Right lobe of liver (tissue), 6 donors: ENCODE measurements around the gene MYH9. TPM values are rescaled to one million over a fixed set of nuclear protein-coding genes. Genes with fewer than 3 reads are reported as not detected.
"Not testable (repeated sequence)": the region's sequence is repeated elsewhere in the genome, so short reads cannot be mapped to it uniquely, and the experiment has no call there.

Source experiments
- ATAC-seq, 4 donors: fragments of 200-7000 bp; cut with Tn5 transposase; one replicate each; pipeline ENCODE4 v1.9.1; 2020; ENCODE audit warnings: mild to moderate bottlenecking in 4 of 4, moderate library complexity in 4 of 4
- DNase-seq, 3 donors: peaks; one replicate each; pipeline ENCODE4 v3.0.0-alpha.2; 2020
- H3K27ac ChIP-seq, 3 donors: fragments of 200-600 bp; one replicate each; pipeline ENCODE4 v1.8.0; 2022
- H3K27me3 ChIP-seq, 2 donors: fragments of 200-600 bp; one replicate each; pipeline ENCODE4 v1.8.0; 2022
- H3K36me3 ChIP-seq, 4 donors: fragments of 200-600 bp; sonication (generic) in 1 of 4; one replicate each; pipeline versions ENCODE4 v1.5.1 to v1.8.0; 2017 to 2022; ENCODE audit warnings: control low read depth in 1 of 4
- H3K4me1 ChIP-seq, 4 donors: fragments of 200-600 bp; sonication (generic) in 1 of 4; one replicate each; pipeline versions ENCODE4 v1.5.1 to v1.8.0; 2017 to 2022; ENCODE audit warnings: control low read depth in 1 of 4
- H3K4me3 ChIP-seq, 3 donors: fragments of 200-600 bp; one replicate each; pipeline ENCODE4 v1.8.0; 2022
- H3K9me3 ChIP-seq, 4 donors: fragments of 200-600 bp; sonication (generic) in 1 of 4; one replicate each; pipeline versions ENCODE4 v1.5.1 to v1.8.0; 2017 to 2022; ENCODE audit warnings: control low read depth in 1 of 4
- POLR2A ChIP-seq: fragments of 450-650 bp; IDR thresholded peaks from one replicate; pipeline ENCODE4 v1.6.1; 2017; ENCODE audit warnings: antibody characterized with exemption, mild to moderate bottlenecking
- WGBS: methylation state at CpG from one replicate; pipeline ENCODE4 v1.1.6; 2018; ENCODE audit warnings: low coverage, low lambda C conversion rate; ENCODE audit not compliant: insufficient coverage; ENCODE audit errors: missing lambda C conversion rate; 5-methylcytosine and 5-hydroxymethylcytosine counted together
- intact Hi-C, 2 donors: fragments of 100-400 bp; cut with DNase I; formaldehyde crosslinking; loops; one replicate each; pipeline versions ENCODE4 v1.11.2 to v1.14.1; 2022
- total RNA-seq, 6 experiments: library from RNA; depleted of rRNA in 2 of 6; stranded (reverse); fragments of >200 nt in 2 of 6; fragmentation: NEBNext Ultra II Directional in 3 of 6; extraction: Animal tissue kit (Norgen Biotek cat#: 25700) in 3 of 6; gene quantifications; one replicate each; pipeline versions ENCODE4 v1.1.0 to v1.2.4, GENCODE V29; 2016 to 2023
- TF ChIP-seq, protein P1 (sequence below), 4 donors: fragments of 200-600 bp in 3 of 4; fragments of 450-650 bp in 1 of 4; IDR thresholded peaks; one replicate each; pipeline versions ENCODE4 v1.5.1 to v1.8.0; 2016 to 2022; ENCODE audit warnings: antibody characterized with exemption in 4 of 4, mild to moderate bottlenecking in 2 of 4
- donor health status: DM: no; HTN: yes; CAD: no.
- donor health status: DM: no; HTN: no; CAD: no.
- donor health status: DM: no; HTN: no; CAD: no.
- donor health status: DM: no; HTN: yes; CAD: no.
- donor health status: DM: no; HTN: yes; CAD: no.

The MYH9 gene
- total RNA-seq, 6 experiments from 2014 or later = 168 to 435 (median 222) TPM

DNA sequence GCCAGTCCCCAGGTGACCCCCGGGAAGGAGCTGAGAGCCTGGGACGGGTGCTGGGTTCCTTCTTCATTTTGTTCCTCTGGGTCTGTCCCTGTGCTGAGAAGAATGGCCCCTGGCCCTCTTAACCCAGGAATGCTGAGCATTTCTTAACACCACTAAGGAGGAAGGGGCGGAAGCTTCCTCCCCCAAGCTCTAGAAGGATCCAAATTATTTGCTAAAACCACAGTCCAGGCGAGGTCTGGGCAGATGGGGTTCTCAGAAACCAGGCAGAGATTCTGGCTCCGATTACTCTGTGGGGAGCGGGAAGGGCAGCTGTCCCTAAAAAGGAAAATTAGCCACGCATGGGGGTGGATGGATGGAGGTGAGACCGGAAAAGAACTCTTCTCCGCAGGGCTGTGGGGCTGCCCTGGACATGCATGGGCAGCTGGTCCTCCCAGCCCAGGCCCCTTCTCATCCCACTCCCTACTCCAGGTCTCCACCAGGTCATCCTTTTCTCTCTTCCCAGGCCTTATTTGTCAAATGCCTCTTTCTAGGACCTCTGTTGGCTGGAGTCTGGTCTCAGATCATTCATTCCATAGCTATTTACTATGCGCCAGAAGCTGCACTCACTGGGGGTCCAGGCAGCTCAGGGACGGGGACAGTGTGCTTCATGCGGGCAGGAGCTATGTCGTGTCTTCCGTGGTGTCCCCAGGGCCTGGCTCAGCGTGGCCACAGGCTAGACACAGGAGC, 45.0 kb upstream of the MYH9 start:
- 75% methylated on average over 6 of the region's 15 CpGs for WGBS
- H3K4me1 ChIP-seq = peaks cover 0 to 27% (median 11%) of the 10 kb centered on the region in 4 donors

DNA sequence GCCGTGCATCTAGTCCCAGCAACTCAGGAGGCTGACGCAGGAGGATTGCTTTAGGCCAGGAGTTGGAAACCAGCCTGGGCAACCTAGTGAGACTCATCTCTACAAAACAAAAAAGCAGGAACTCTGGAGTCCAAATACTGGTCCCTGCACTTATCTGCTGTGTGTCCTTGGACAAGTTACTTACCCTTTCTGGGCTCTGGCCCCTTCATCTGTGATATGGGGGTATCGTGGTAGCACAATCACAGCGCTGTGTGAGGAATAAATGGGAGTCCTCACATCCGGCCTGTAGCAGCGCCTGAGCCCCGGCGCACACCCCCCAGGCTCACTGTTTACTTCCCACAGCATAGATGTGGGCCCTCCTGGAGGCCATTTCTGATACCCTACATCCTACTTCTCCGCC, 44.2 kb upstream of the MYH9 start:
- Histone ChIP-seq H3K36me3 (no peaks in the 10 kb centered on the region), H3K4me3 (no peak overlapping the region), H3K27ac (no peak overlapping the region), H3K4me1 (peaks cover 0 to 27% (median 11%) of the 10 kb centered on the region in 4 donors), H3K27me3 (no peaks in the 10 kb centered on the region), H3K9me3 (no peaks in the 10 kb centered on the region)
- ATAC-seq = no peak
- TF ChIP-seq POLR2A = no peak
- TF ChIP-seq, protein P1, sequence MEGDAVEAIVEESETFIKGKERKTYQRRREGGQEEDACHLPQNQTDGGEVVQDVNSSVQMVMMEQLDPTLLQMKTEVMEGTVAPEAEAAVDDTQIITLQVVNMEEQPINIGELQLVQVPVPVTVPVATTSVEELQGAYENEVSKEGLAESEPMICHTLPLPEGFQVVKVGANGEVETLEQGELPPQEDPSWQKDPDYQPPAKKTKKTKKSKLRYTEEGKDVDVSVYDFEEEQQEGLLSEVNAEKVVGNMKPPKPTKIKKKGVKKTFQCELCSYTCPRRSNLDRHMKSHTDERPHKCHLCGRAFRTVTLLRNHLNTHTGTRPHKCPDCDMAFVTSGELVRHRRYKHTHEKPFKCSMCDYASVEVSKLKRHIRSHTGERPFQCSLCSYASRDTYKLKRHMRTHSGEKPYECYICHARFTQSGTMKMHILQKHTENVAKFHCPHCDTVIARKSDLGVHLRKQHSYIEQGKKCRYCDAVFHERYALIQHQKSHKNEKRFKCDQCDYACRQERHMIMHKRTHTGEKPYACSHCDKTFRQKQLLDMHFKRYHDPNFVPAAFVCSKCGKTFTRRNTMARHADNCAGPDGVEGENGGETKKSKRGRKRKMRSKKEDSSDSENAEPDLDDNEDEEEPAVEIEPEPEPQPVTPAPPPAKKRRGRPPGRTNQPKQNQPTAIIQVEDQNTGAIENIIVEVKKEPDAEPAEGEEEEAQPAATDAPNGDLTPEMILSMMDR (IDR thresholded peaks at IDR 0.05) = no peak
- intact Hi-C loops = no loop called here
- no peak for DNase-seq
- 92% methylated on average over 6 of the region's 9 CpGs for WGBS

More for the DNA sequence above, 45.0 kb upstream of the MYH9 start:
- intact Hi-C loops = no loop called here
- TF ChIP-seq, protein P1 (IDR thresholded peaks at IDR 0.05) = no peak
- Histone ChIP-seq H3K36me3 (no peaks in the 10 kb centered on the region), H3K9me3 (no peaks in the 10 kb centered on the region), H3K27me3 (no peaks in the 10 kb centered on the region), H3K27ac (no peak overlapping the region), H3K4me3 (no peak overlapping the region)
- peak in 1 of 4 donors; percentile 38 for ATAC-seq
- no peak for DNase-seq

DNA sequence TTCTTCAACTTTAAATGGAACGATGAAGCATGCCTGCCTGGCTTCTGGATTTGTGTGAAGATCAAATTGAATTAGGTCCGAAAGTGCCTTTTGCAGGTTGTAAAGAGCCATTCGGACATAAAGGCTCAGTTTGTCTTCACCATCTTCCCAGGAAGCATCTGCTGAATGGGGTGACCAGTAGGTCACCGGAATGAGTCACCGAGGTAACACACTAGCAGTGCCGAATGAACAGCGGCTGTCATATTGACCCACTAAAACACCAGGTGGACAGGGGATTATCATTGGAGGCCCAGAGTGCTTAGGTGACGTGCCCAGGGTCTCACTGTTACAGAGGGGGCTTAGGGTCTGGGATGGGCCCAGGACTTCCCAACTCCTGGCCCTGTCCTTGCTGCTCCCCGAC, 43.1 kb upstream of the MYH9 start:
- Histone ChIP-seq H3K36me3 (no peaks in the 10 kb centered on the region), H3K27ac (no peak overlapping the region), H3K4me1 (peaks cover 0 to 26% (median 11%) of the 10 kb centered on the region in 4 donors), H3K9me3 (no peaks in the 10 kb centered on the region), H3K4me3 (no peak overlapping the region), H3K27me3 (no peaks in the 10 kb centered on the region)
- DNase-seq (no peak), ATAC-seq (no peak)
- TF ChIP-seq, protein P1 (IDR thresholded peaks at IDR 0.05) = no peak
- no peak for TF ChIP-seq POLR2A
- intact Hi-C loops = no loop called here
- WGBS = 93% methylated on average over 3 of the region's 9 CpGs

DNA sequence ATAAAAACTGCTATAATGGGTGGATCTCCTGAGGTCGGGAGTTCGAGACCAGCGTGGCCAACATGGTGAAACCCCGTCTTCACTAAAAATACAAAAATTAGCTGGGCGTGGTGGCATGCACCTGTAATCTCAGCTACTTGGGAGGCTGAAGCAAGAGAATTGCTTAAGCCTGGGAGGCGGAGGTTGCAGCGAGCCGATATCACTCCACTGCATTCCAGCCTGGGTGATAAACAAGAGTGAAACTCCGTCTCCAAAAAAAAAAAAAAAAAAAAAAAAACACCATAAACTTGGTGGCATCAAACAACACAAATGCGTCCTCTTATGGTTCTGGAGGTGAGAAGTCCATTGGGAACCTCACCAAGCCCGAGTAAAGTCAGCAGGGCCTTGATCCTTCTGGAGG, 40.2 kb upstream of the MYH9 start:
- ATAC-seq, intact Hi-C loops, H3K27me3 ChIP-seq, H3K9me3 ChIP-seq, DNase-seq, H3K36me3 ChIP-seq, H3K4me3 ChIP-seq, H3K27ac ChIP-seq, H3K4me1 ChIP-seq: not testable (repeated sequence)
- WGBS = 84% methylated on average over 7 of the region's 11 CpGs

DNA sequence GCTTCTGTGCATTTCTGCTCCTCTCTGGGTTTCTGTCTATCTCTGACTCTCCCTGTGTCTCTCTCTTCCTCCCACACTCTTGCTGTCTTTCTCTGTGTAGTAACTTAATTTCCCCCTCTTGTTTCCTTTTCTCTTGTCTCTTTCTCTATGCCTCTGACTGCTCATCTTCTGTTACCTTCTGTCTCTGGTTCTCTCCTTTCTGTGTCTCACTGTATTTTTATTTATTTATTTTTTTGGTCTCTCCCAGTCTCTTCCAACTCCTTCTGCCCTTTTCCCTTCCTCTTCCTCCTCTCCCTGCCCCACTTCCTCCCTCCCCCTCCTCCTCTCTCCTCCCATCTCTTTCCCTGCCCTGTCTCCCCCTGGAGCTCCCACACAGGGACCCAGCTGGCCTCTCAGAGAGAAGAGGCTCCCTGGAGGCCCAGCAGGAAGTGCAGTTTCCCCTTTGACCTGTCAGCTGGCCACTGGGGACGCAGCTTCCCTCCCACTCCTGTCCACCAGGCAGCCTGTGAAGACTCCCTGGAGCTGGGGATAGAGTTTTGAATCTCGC, 38.3 kb upstream of the MYH9 start:
- TF ChIP-seq POLR2A = no peak
- TF ChIP-seq, protein P1 (IDR thresholded peaks at IDR 0.05) = no peak
- WGBS = 25% methylated on average over 1 of the region's 2 CpGs
- intact Hi-C loops = no loop called here
- H3K4me3 ChIP-seq = no peak overlapping the region
- H3K27ac ChIP-seq = peak overlapping the region in 1 of 3 donors; percentile 33
- H3K36me3 ChIP-seq = no peaks in the 10 kb centered on the region
- ATAC-seq (peak; percentile 66 to 82 (median 73)), DNase-seq (peak in 1 of 3 donors; percentile 56)
- no peaks in the 10 kb centered on the region for H3K9me3 ChIP-seq
- no peaks in the 10 kb centered on the region for H3K27me3 ChIP-seq
- H3K4me1 ChIP-seq = no peaks in the 10 kb centered on the region
